WTC11 (cell line): Measurements from ENCODE around the gene SLC14A1. TPM values are rescaled to one million over a fixed set of nuclear protein-coding genes. Genes with fewer than 3 reads are reported as not detected.

Experiments used
- ATAC-seq: fragments of 200-7000 bp; cut with Tn5 transposase; 2 replicates; pipeline ENCODE4 v1.10.0; 2021; ENCODE audit warnings: mild to moderate bottlenecking, moderate library complexity
- CTCF ChIA-PET: fragments of 300-600 bp; sonication (Branson Sonifier 250); formaldehyde crosslinking; loops from one replicate; lab custom pipeline; 2021; ENCODE audit warnings: antibody characterized with exemption; lab: Charles Lee
- POLR2A ChIA-PET: fragments of 350-600 bp; sonication (Branson Sonifier 250); formaldehyde crosslinking; loops from one replicate; lab custom pipeline; 2021; ENCODE audit warnings: antibody characterized with exemption; lab: Charles Lee
- DNase-seq: peaks from one replicate; pipeline ENCODE4 v3.0.0; 2021; ENCODE audit warnings: low spot score
- H3K27ac Mint-ChIP-seq: 2 replicates; pipeline ENCODE4 v1.8.0; 2021; ENCODE audit warnings: mixed read lengths
- H3K27me3 Mint-ChIP-seq: 2 replicates; pipeline ENCODE4 v1.8.0; 2021; ENCODE audit warnings: low read depth, mild to moderate bottlenecking, moderate library complexity, mixed read lengths
- H3K36me3 Mint-ChIP-seq: 2 replicates; pipeline ENCODE4 v1.8.0; 2021; ENCODE audit warnings: mixed read lengths
- H3K4me1 Mint-ChIP-seq: 2 replicates; pipeline ENCODE4 v1.8.0; 2022; ENCODE audit warnings: mixed read lengths
- H3K4me3 Mint-ChIP-seq: 2 replicates; pipeline ENCODE4 v1.8.0; 2021; ENCODE audit warnings: mild to moderate bottlenecking, moderate library complexity, mixed read lengths
- H3K9me3 Mint-ChIP-seq: 2 replicates; pipeline ENCODE4 v1.8.0; 2021; ENCODE audit warnings: mixed read lengths
- CTCF ChIP-seq: fragments of 200-600 bp; IDR thresholded peaks from 2 replicates; pipeline ENCODE4 v1.8.0; 2022; ENCODE audit warnings: antibody characterized with exemption
- ELF4 ChIP-seq: sonication (generic); formaldehyde crosslinking; IDR thresholded peaks from 2 replicates; pipeline ENCODE4 v1.8.1; 2022; ENCODE audit warnings: low read depth, mild to moderate bottlenecking, moderate library complexity, missing genetic modification reagents
- EMX1 ChIP-seq: fragments of 250-450 bp; sonication (Bioruptor Pico); IDR thresholded peaks from 2 replicates; pipeline ENCODE4 v1.8.0; 2021; ENCODE audit warnings: mild to moderate bottlenecking
- GRHL2 ChIP-seq: fragments of 250-450 bp; sonication (Bioruptor Pico); IDR thresholded peaks from 2 replicates; pipeline ENCODE4 v1.8.0; 2022; ENCODE audit warnings: mild to moderate bottlenecking, moderate library complexity; ENCODE audit not compliant: insufficient replicate concordance, severe bottlenecking
- HMGA2 ChIP-seq: fragments of 250-450 bp; sonication (Bioruptor Pico); IDR thresholded peaks from 2 replicates; pipeline ENCODE4 v1.4.0; 2021; ENCODE audit warnings: mild to moderate bottlenecking, moderate library complexity
- MXD4 ChIP-seq: fragments of 250-450 bp; sonication (Bioruptor Pico); IDR thresholded peaks from 2 replicates; pipeline ENCODE4 v1.8.0; 2021; ENCODE audit warnings: mild to moderate bottlenecking, moderate library complexity, borderline replicate concordance
- MYBL2 ChIP-seq: sonication (generic); formaldehyde crosslinking; IDR thresholded peaks from 2 replicates; pipeline ENCODE4 v1.8.1; 2023; ENCODE audit warnings: mild to moderate bottlenecking, moderate library complexity, missing genetic modification reagents
- OVOL2 ChIP-seq: fragments of 250-450 bp; sonication (Bioruptor Pico); IDR thresholded peaks from 2 replicates; pipeline ENCODE4 v1.9.0; 2021; ENCODE audit warnings: mild to moderate bottlenecking, borderline replicate concordance
- RORB ChIP-seq: fragments of 250-450 bp; sonication (Bioruptor Pico); IDR thresholded peaks from 2 replicates; pipeline ENCODE4 v1.9.0; 2021; ENCODE audit warnings: mild to moderate bottlenecking
- SMAD4 ChIP-seq: sonication (generic); formaldehyde crosslinking; IDR thresholded peaks from 2 replicates; pipeline ENCODE4 v1.8.0; 2022; ENCODE audit warnings: mild to moderate bottlenecking, missing genetic modification reagents
- TP53 ChIP-seq: sonication (generic); formaldehyde crosslinking; IDR thresholded peaks from 2 replicates; pipeline ENCODE4 v1.8.1; 2023; ENCODE audit warnings: mild to moderate bottlenecking, missing genetic modification reagents
- USF2 ChIP-seq: sonication (generic); formaldehyde crosslinking; IDR thresholded peaks from 2 replicates; pipeline ENCODE4 v1.8.1; 2023; ENCODE audit warnings: mild to moderate bottlenecking, missing genetic modification reagents, moderate library complexity
- ZNF219 ChIP-seq: sonication (generic); formaldehyde crosslinking; IDR thresholded peaks from 2 replicates; pipeline ENCODE4 v1.8.0; 2023; ENCODE audit warnings: missing genetic modification reagents, mild to moderate bottlenecking, borderline replicate concordance
- ZNF281 ChIP-seq: sonication (generic); formaldehyde crosslinking; IDR thresholded peaks from 2 replicates; pipeline ENCODE4 v1.8.0; 2023; ENCODE audit warnings: mild to moderate bottlenecking, missing genetic modification reagents
- ZNF317 ChIP-seq: sonication (generic); formaldehyde crosslinking; IDR thresholded peaks from 2 replicates; pipeline ENCODE4 v1.8.1; 2023; ENCODE audit warnings: low read depth, mild to moderate bottlenecking, moderate library complexity, missing genetic modification reagents, borderline replicate concordance
- ZNF396 ChIP-seq: fragments of 250-450 bp; sonication (Bioruptor Pico); IDR thresholded peaks from 2 replicates; pipeline ENCODE4 v1.8.0; 2021; ENCODE audit warnings: mild to moderate bottlenecking, moderate library complexity, borderline replicate concordance
- ZNF532 ChIP-seq: fragments of 250-450 bp; sonication (Bioruptor Pico); IDR thresholded peaks from 2 replicates; pipeline ENCODE4 v1.9.0; 2021; ENCODE audit warnings: mild to moderate bottlenecking, borderline replicate concordance
- ZSCAN18 ChIP-seq: fragments of 250-450 bp; sonication (Bioruptor Pico); IDR thresholded peaks from 2 replicates; pipeline ENCODE4 v2.1.2; 2022; ENCODE audit warnings: mild to moderate bottlenecking, moderate library complexity
- total RNA-seq: library from RNA; stranded (reverse); gene quantifications from 3 replicates; pipeline ENCODE4 v1.2.3, GENCODE V29; 2021

The SLC14A1 gene
- total RNA-seq, 1 experiment from 2014 or later: not detected

GRCh38 chr18:45774065-45774521, 50.1 kb downstream of the SLC14A1 start:
- Mint-ChIP-seq H3K36me3 (no peaks in the 10 kb centered on the region), H3K9me3 (peaks cover 11% of the 10 kb centered on the region), H3K27ac (no peak overlapping the region), H3K27me3 (peaks cover 49% of the 10 kb centered on the region)
- CTCF ChIA-PET: interaction anchor here (1.8 to 2.2 kb wide), 2 partner anchors 33 to 106 kb away, joined by 6 to 10 read pairs; no protein-coding TSS in a partner anchor
- POLR2A ChIA-PET: no interaction called here
- TF ChIP-seq CTCF (no peak), ZNF396 (no peak)
- TF ChIP-seq, all 79 proteins: peak for 0
- Mint-ChIP-seq H3K4me3 (no peak overlapping the region), H3K4me1 (peaks cover 6% of the 10 kb centered on the region)
- DNase-seq: no peak
- ATAC-seq: no peak

- Mint-ChIP-seq H3K27ac (peak overlapping the region; percentile 41; the same call in 1 of the 2 replicates), H3K4me1 (peaks cover 4% of the 10 kb centered on the region), H3K4me3 (peak overlapping the region; percentile 75), H3K27me3 (peaks cover 45% of the 10 kb centered on the region), H3K36me3 (no peaks in the 10 kb centered on the region), H3K9me3 (peaks cover 11% of the 10 kb centered on the region)
- CTCF ChIA-PET: interaction anchor here (0.7 to 2.2 kb wide), 7 partner anchors 16 to 104 kb away, joined by 3 to 11 read pairs (median 5); no protein-coding TSS in a partner anchor
- ATAC-seq: peak; percentile 92
- DNase-seq: peak; percentile 62
- TF ChIP-seq MXD4 (CRISPR knock-in tag) (no peak), ZNF396 (no peak), ZNF219 (CRISPR knock-in tag) (no peak), HMGA2 (CRISPR knock-in tag) (no peak), OVOL2 (CRISPR knock-in tag) (no peak), ELF4 (no peak), ZSCAN18 (CRISPR knock-in tag) (no peak), ZNF532 (CRISPR knock-in tag) (no peak), TP53 (no peak), MYBL2 (CRISPR knock-in tag) (no peak), GRHL2 (CRISPR knock-in tag) (no peak), ZNF281 (CRISPR knock-in tag) (no peak), SMAD4 (CRISPR knock-in tag) (no peak), ZNF317 (CRISPR knock-in tag) (no peak), EMX1 (no peak), USF2 (no peak), RORB (CRISPR knock-in tag) (no peak)
- POLR2A ChIA-PET: interaction anchor here (0.7 kb wide), 1 partner anchor 10 kb away, joined by 4 read pairs; no protein-coding TSS in a partner anchor
Observed at GRCh38 chr18:45775241-45775676, 51.3 kb downstream of the SLC14A1 start.
